HG03045 (cell line): ENCODE data around the gene SDF4.
"Not testable (repeated sequence)": the region's sequence is repeated elsewhere in the genome, so short reads cannot be mapped to it uniquely, and the experiment has no call there.

ENCODE experiments used
- ATAC-seq: cut with Tn5 transposase; IDR thresholded peaks from one replicate; pipeline ENCODE4 v1.9.1; 2021; ENCODE audit warnings: mild to moderate bottlenecking, moderate library complexity; ENCODE audit not compliant: unreplicated experiment

SDF4 gene

GRCh38 chr1:1259951-1260600, 28.3 kb upstream of the SDF4 start:
- ATAC-seq, result no peak

GRCh38 chr1:1259540-1259939, 27.7 kb upstream of the SDF4 start:
- no peak for ATAC-seq

- ATAC-seq, result no peak
Observed at GRCh38 chr1:1259119-1259488, 27.3 kb upstream of the SDF4 start.

GRCh38 chr1:1256956-1257871, 25.4 kb upstream of the SDF4 start:
- no peak for ATAC-seq

- no peak for ATAC-seq
Observed at GRCh38 chr1:1255611-1256010, 23.8 kb upstream of the SDF4 start.

GRCh38 chr1:1255078-1255477, 23.3 kb upstream of the SDF4 start:
- ATAC-seq, result no peak

- no peak for ATAC-seq
Observed at GRCh38 chr1:1254667-1254998, 22.8 kb upstream of the SDF4 start.

GRCh38 chr1:1253972-1254666, 22.3 kb upstream of the SDF4 start:
- no peak for ATAC-seq

GRCh38 chr1:1253314-1253713, 21.5 kb upstream of the SDF4 start:
- ATAC-seq, result no peak

- no peak for ATAC-seq
Observed at GRCh38 chr1:1250786-1251284, 19.0 kb upstream of the SDF4 start.

GRCh38 chr1:1248009-1248913, 16.5 kb upstream of the SDF4 start:
- not testable (repeated sequence) for ATAC-seq

- ATAC-seq, result no peak
Observed at GRCh38 chr1:1247341-1247913, 15.6 kb upstream of the SDF4 start.

- ATAC-seq, result no peak
Observed at GRCh38 chr1:1246577-1247340, 15.0 kb upstream of the SDF4 start, which contains the start of gene C1QTNF12. Gene C1QTNF12, minus strand, starts transcription at chr1:1246722. Its CDS starts 32 bp downstream, at chr1:1246690.

GRCh38 chr1:1245817-1246576, 14.2 kb upstream of the SDF4 start:
- ATAC-seq, result no peak

GRCh38 chr1:1245178-1245816, 13.5 kb upstream of the SDF4 start:
- no peak for ATAC-seq

GRCh38 chr1:1244192-1244811, 12.5 kb upstream of the SDF4 start:
- ATAC-seq, result no peak

GRCh38 chr1:1243807-1244191, 12.0 kb upstream of the SDF4 start:
- no peak for ATAC-seq

- no peak for ATAC-seq
Observed at GRCh38 chr1:1243266-1243660, 11.5 kb upstream of the SDF4 start.
